Heart right ventricle (tissue), 16 donors: ENCODE measurements around the gene APC2. TPM values are rescaled to one million over a fixed set of nuclear protein-coding genes. Genes with fewer than 3 reads are reported as not detected.

Experiments
- ATAC-seq, 8 donors: fragments of 200-7000 bp; cut with Tn5 transposase; one replicate each; pipeline ENCODE4 v1.9.1; 2020; ENCODE audit warnings: mild to moderate bottlenecking in 8 of 8, moderate library complexity in 8 of 8, moderate number of reproducible peaks in 1 of 8
- DNase-seq, 2 donors: peaks; one replicate each; pipeline ENCODE4 v3.0.0-alpha.2; 2020
- H3K27ac ChIP-seq, 10 donors: fragments of 200-600 bp; sonication (generic) in 2 of 10; one replicate each; pipeline versions ENCODE4 v1.5.0 to v1.8.0; 2020 to 2022; ENCODE audit warnings: mild to moderate bottlenecking in 3 of 10
- H3K27me3 ChIP-seq, 7 donors: fragments of 200-600 bp; one replicate each; pipeline ENCODE4 v1.8.0; 2021 to 2022; ENCODE audit warnings: mild to moderate bottlenecking in 2 of 7
- H3K36me3 ChIP-seq, 9 donors: fragments of 200-600 bp; sonication (generic) in 1 of 9; one replicate each; pipeline versions ENCODE4 v1.5.0 to v1.8.0; 2020 to 2022; ENCODE audit warnings: mild to moderate bottlenecking in 2 of 9
- H3K4me1 ChIP-seq, 9 donors: fragments of 200-600 bp; sonication (generic) in 1 of 9; one replicate each; pipeline versions ENCODE4 v1.5.0 to v1.8.0; 2020 to 2022; ENCODE audit warnings: mild to moderate bottlenecking in 4 of 9
- H3K4me3 ChIP-seq, 10 donors: fragments of 200-600 bp; sonication (generic) in 2 of 10; one replicate each; pipeline versions ENCODE4 v1.5.0 to v1.8.0; 2020 to 2022; ENCODE audit warnings: mild to moderate bottlenecking in 7 of 10, moderate library complexity in 2 of 10
- H3K9me3 ChIP-seq, 11 donors: fragments of 200-600 bp in 10 of 11; sonication (generic) in 2 of 11; one replicate each; pipeline versions ENCODE4 v1.5.0 to v1.8.0; 2013 to 2022; ENCODE audit warnings: mild to moderate bottlenecking in 2 of 11, control low read depth in 1 of 11, moderate library complexity in 1 of 11
- WGBS, 2 donors: extraction: QIAGEN DNeasy Blood & Tissue Kit; methylation state at CpG; one replicate each; pipeline ENCODE4 v1.1.7; 2013; ENCODE audit warnings: inconsistent platforms in 1 of 2; 5-methylcytosine and 5-hydroxymethylcytosine counted together
- intact Hi-C, 10 donors: fragments of 100-400 bp; cut with DNase I; formaldehyde crosslinking; loops; one replicate each; pipeline versions ENCODE4 v1.11.1 to v1.14.2; 2022
- polyA plus RNA-seq, 2 donors: library from polyadenylated mRNA; stranded (reverse); fragments of 200-250 nt; gene quantifications; one replicate each; pipeline ENCODE4 v1.2.3, GENCODE V29; 2013
- total RNA-seq, 10 donors: library from RNA; stranded (reverse); fragmentation: NEBNext Ultra II Directional in 3 of 10; extraction: Animal tissue kit (Norgen Biotek cat#: 25700) in 3 of 10; gene quantifications; one replicate each; pipeline versions ENCODE4 v1.2.1 to v1.2.4, GENCODE V29; 2021 to 2023
- TF ChIP-seq, protein P1 (sequence below), 9 donors: fragments of 200-600 bp; sonication (generic) in 2 of 9; IDR thresholded peaks; one replicate each; pipeline versions ENCODE4 v1.5.0 to v1.8.0; 2021 to 2022; ENCODE audit warnings: antibody characterized with exemption in 9 of 9, mild to moderate bottlenecking in 5 of 9, moderate library complexity in 1 of 9
- donor health status: Arrhythmogenic right ventricular cardiomyopathy.
- donor health status: ischemic (EF 13 %, LVEDD 7.1; RV severe dilation, severe dysfunction).
- donor health status: healthy with polysubstance abuse.
- donor health status: DM: no; HTN: yes; CAD: no.
- donor health status: DM: no; HTN: no; CAD: no.
- donor health status: ischemic (EF 25% LVEDD 6.9; RV normal size, moderate dysfunction).
- donor health status: ischemic (EF 25% LVEDD 5.7; RV mildly dilated, moderate dysfunction).
- donor health status: healthy.
- donor health status: DM: yes; HTN: yes; CAD: no.
- donor health status: Ischemic cardiomyopathy.
- donor health status: ischemic (EF 35%, LVEDD 5.7; RV mildly dilated, moderate dysfunction).
- donor health status: nonischemic (EF 11% LVEDD 7.7; RV severe dilation, severe dysfunction).
- donor health status: DM: yes; HTN: yes; CAD: no.
- donor health status: PGD.
- donor health status: ischemic (EF 29% LVEDD 5.4; RV normal size, mild dysfunction).
- donor health status: nonischemic (EF 23%, LVEDD 6.1; RV moderate dilation, normal function).

The APC2 gene
- total and polyA plus RNA-seq, 12 donors, result 0.02 to 0.23 (median 0.09) TPM; not detected in 1

DNA sequence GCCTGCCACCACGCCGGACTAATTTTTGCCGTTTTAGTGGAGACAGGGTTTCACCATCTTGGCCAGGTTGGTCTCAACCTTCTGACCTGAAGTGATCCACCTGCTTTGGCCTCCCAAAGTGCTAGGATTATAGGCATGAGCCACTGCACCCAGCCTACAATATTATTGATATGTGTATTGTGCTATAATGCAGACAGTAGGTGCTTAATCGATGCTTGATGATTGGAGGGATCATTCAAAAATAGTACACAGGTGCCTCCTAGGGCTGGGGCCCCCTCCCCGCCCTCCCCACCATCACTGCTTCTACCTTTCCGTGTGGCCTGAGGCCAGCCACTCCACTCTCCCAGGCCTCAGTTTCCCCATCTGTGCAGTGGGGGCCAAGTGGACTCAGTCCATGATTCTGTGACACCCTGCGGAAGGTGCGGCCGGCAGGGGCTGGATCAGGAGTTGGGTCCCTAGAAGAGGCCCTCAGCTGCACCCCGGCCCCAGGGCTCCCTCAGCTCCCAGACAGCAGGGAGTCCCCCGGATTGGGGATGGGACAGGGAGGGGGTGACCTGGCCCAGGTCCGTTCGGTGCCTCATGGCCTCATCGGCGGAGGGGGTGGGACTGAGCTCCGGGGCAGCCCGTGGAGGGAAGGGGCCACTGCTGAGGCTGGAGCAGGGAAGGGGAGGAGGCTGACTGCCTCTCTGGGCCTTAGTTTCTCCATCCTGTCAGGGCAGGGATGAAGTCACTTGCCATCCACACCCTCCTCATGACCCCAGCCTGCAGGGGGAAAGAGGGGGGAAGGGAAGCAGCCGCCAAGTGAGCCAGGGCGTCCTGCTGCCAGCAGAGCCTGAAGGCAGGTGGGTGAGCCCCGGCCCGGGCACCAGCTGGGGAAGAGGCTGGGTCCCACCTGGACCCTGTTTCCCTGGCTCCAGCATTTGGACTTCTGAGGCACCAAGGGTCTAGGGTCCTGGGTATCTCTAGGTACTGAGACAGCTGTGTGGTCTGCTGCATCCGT lies 61.7 kb downstream of the APC2 start:
- TF ChIP-seq, protein P1, sequence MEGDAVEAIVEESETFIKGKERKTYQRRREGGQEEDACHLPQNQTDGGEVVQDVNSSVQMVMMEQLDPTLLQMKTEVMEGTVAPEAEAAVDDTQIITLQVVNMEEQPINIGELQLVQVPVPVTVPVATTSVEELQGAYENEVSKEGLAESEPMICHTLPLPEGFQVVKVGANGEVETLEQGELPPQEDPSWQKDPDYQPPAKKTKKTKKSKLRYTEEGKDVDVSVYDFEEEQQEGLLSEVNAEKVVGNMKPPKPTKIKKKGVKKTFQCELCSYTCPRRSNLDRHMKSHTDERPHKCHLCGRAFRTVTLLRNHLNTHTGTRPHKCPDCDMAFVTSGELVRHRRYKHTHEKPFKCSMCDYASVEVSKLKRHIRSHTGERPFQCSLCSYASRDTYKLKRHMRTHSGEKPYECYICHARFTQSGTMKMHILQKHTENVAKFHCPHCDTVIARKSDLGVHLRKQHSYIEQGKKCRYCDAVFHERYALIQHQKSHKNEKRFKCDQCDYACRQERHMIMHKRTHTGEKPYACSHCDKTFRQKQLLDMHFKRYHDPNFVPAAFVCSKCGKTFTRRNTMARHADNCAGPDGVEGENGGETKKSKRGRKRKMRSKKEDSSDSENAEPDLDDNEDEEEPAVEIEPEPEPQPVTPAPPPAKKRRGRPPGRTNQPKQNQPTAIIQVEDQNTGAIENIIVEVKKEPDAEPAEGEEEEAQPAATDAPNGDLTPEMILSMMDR (IDR thresholded peaks at IDR 0.05), result no peak
- no peaks in the 10 kb centered on the region for H3K36me3 ChIP-seq
- intact Hi-C loops, result loop anchor here in 4 of 10 donors (5.0 to 10.0 kb wide), 3 partner anchors 47 to 234 kb away; partner anchors contain the start of gene FAM174C (in 1 of the 4)
- peaks cover 7 to 64% (median 26%) of the 10 kb centered on the region in 9 donors for H3K4me1 ChIP-seq
- peaks cover 0 to 58% (median 14%) of the 10 kb centered on the region in 7 donors for H3K27me3 ChIP-seq
- no peak for DNase-seq
- peak overlapping the region in 7 of 10 donors; percentile 62 to 74 (median 66) for H3K4me3 ChIP-seq
- no peak for ATAC-seq
- H3K27ac ChIP-seq, result peak overlapping the region in 7 of 10 donors; percentile 85 to 97 (median 93)
- peaks cover 0 to 6% (median 0%) of the 10 kb centered on the region in 11 donors for H3K9me3 ChIP-seq
- 55% methylated on average over 22 of the region's 22 CpGs for WGBS, 2 donors

DNA sequence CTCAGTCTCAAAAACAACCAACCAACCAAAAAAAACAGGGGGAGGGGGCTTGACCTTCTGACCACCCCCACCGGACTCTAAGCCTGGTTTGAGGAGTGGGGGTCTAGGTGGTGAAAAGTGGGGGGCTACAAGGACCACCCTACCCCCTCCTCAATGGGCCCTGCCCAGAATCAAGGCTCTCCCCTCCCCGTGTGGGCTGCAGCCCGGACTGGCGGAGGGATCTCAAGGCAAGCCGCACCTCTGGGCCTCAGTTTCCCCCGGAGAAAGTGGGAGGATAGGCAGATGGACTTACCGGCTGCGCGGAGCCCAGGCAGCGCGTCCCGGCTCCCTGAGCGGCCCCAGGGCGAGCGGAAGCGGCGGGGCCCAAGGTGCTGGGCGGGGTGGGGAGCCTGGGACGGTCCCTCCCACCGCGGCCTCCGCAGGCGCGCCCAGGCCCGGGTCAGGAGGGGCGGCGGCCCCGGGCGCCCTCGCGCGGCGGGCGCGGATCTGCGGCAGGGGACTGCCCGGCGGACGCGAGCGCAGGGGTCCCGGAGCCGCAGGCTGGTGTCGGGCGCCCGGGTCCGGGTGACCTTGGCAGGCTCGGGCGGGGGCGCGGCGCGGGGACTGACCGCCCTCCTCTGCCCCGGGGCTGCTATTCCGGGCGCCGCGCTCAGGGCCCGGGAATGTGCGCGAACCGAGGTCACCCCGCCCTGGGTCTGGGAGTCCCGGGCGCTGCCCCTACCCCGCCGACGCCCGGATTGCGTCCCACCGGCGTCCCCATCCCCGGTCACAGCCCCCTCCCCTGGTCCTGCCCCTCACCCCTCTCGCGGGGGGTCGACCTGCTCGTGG lies 63.0 kb downstream of the APC2 start, which contains the start of gene ADAMTSL5:
Gene ADAMTSL5 (minus strand): TSS at position 349 of the 828 bp plus-strand sequence. CDS start 2,076 bp downstream, outside the sequence.
- peaks cover 7 to 55% (median 23%) of the 10 kb centered on the region in 9 donors for H3K4me1 ChIP-seq
- peak; percentile 58 to 67 for DNase-seq
- H3K9me3 ChIP-seq, result peaks cover 0 to 6% (median 0%) of the 10 kb centered on the region in 11 donors
- intact Hi-C loops, result loop anchor here in 4 of 10 donors (5.0 to 10.0 kb wide), 3 partner anchors 48 to 236 kb away; partner anchors contain the start of gene FAM174C (in 1 of the 4)
- WGBS, 2 donors, result 2 to 3% methylated on average over 51 to 78 of the region's 78 CpGs
- peaks cover 0 to 58% (median 14%) of the 10 kb centered on the region in 7 donors for H3K27me3 ChIP-seq
- peak within 1 kb of the TSS; percentile 46 to 74 (median 63) for H3K4me3 ChIP-seq
- no peaks in the 10 kb centered on the region for H3K36me3 ChIP-seq
- ATAC-seq, result peak; percentile 68 to 78 (median 72)
- TF ChIP-seq, protein P1 (IDR thresholded peaks at IDR 0.05), result peak in 3 of 9 donors; percentile 8 to 28 (median 20)
- peak within 1 kb of the TSS; percentile 77 to 97 (median 90) for H3K27ac ChIP-seq

DNA sequence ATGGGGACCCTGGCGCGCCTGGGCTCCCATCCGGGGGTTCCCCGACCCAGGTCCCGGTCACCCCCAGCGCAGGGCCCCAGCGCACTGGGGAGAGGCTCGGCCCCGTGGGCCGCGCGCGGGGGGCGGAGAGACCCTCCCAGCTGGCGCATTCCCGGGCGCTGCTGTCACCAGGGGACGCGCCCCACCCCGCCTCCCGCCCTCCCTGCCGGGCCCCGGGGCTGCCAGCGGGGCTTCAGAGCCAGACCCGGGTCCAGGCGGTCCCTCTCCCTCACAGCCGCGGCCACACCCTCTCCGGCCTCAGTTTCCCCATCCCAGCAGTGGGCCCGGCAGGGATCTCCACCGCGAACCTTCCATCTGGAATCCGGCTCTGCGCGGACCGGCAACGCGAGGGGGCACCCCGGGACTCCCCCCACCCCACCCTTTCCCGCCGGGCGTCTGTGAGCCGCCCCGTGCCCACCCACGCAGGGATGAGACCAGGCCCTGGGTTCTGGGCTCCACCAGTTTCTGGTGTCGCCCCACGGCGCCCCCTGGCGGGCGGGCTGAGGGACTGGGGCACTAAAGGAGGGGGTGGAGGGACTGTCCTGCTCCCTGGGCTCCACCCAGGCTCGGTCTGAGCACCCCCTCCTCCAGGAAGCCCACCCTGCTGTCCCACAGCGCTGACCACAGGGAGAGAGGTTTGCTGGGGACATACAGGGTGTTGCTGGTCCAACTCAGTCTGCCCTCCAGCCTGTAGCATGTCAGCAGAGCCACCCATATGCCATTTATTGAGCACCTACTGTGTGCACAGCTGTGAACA lies 63.8 kb downstream of the APC2 start:
- H3K27ac ChIP-seq, result peak overlapping the region; percentile 77 to 97 (median 90)
- peak; percentile 34 to 63 (median 49) for ATAC-seq
- intact Hi-C loops, result loop anchor here in 4 of 10 donors (5.0 to 10.0 kb wide), 3 partner anchors 49 to 236 kb away; partner anchors contain the start of gene FAM174C (in 1 of the 4)
- H3K27me3 ChIP-seq, result peaks cover 0 to 58% (median 17%) of the 10 kb centered on the region in 7 donors
- DNase-seq, result peak in 1 of 2 donors; percentile 60
- TF ChIP-seq, protein P1 (IDR thresholded peaks at IDR 0.05), result peak; percentile 37 to 69 (median 63)
- H3K9me3 ChIP-seq, result peaks cover 0 to 1% (median 0%) of the 10 kb centered on the region in 11 donors
- 4 to 5% methylated on average over 50 to 51 of the region's 52 CpGs for whole genome bisulfite sequencing, 2 donors
- peak overlapping the region; percentile 43 to 74 (median 63) for H3K4me3 ChIP-seq
- H3K36me3 ChIP-seq, result no peaks in the 10 kb centered on the region
- peaks cover 7 to 49% (median 17%) of the 10 kb centered on the region in 9 donors for H3K4me1 ChIP-seq
